CD14-positive monocyte (primary cell): ENCODE results near the gene CARNS1. TPM values are rescaled to one million over a fixed set of nuclear protein-coding genes. Genes with fewer than 3 reads are reported as not detected.

ENCODE experiments used
- DNase-seq, 3 donors: peaks; one replicate each; pipeline ENCODE4 v3.0.0-alpha.2; 2011 to 2022
- H2AFZ ChIP-seq: 2 replicates; pipeline ENCODE4 v1.6.0; 2012; ENCODE audit warnings: mild to moderate bottlenecking, low read depth, low read length, inconsistent platforms; ENCODE audit not compliant: insufficient read depth, poor library complexity, severe bottlenecking
- H3K27ac ChIP-seq, 2 donors: 1 replicate in 1 of 2; 2 replicates in 1 of 2; pipeline ENCODE4 v1.5.1; 2012 to 2013; ENCODE audit warnings: low read length in 2 of 2, control low read depth in 1 of 2, inconsistent platforms in 1 of 2, low read depth in 1 of 2, mild to moderate bottlenecking in 1 of 2
- H3K27me3 ChIP-seq, 2 donors: one replicate each; pipeline versions ENCODE4 v1.6.0 to v1.6.1; 2011 to 2013; ENCODE audit warnings: low read length in 2 of 2; ENCODE audit not compliant: control insufficient read depth in 2 of 2, insufficient read depth in 2 of 2
- H3K36me3 ChIP-seq, 2 donors: replicated peaks in 1 of 2; 1 replicate in 1 of 2; 2 replicates in 1 of 2; pipeline versions ENCODE4 v1.5.1 to v1.6.1; 2012 to 2013; ENCODE audit warnings: low read length in 2 of 2, control low read depth in 1 of 2, inconsistent platforms in 1 of 2, mild to moderate bottlenecking in 1 of 2; ENCODE audit not compliant: insufficient read depth in 2 of 2, control insufficient read depth in 1 of 2
- H3K4me1 ChIP-seq, 2 donors: 1 replicate in 1 of 2; 2 replicates in 1 of 2; pipeline versions ENCODE4 v1.5.1 to v1.6.1; 2012 to 2013; ENCODE audit warnings: low read length in 2 of 2, control low read depth in 1 of 2, inconsistent platforms in 1 of 2, mild to moderate bottlenecking in 1 of 2, moderate library complexity in 1 of 2; ENCODE audit not compliant: insufficient read depth in 2 of 2, control insufficient read depth in 1 of 2
- H3K4me2 ChIP-seq: replicated peaks from 2 replicates; pipeline ENCODE3; 2012; ENCODE audit warnings: low read length, moderate library complexity, mild to moderate bottlenecking; ENCODE audit not compliant: poor library complexity, severe bottlenecking; ENCODE audit errors: extremely low read depth
- H3K4me3 ChIP-seq, 3 experiments: fragments of 200-600 bp in 1 of 3; sonication (generic) in 1 of 3; replicated peaks in 1 of 3; 1 replicate in 2 of 3; 2 replicates in 1 of 3; pipeline ENCODE4 v1.5.1; 2011 to 2013; ENCODE audit warnings: low read length in 3 of 3, mild to moderate bottlenecking in 3 of 3, control low read depth in 2 of 3, low read depth in 2 of 3, inconsistent platforms in 1 of 3, moderate library complexity in 1 of 3
- H3K79me2 ChIP-seq: 2 replicates; pipeline ENCODE4 v1.6.0; 2012; ENCODE audit warnings: mild to moderate bottlenecking, control low read depth, inconsistent platforms, low read length, moderate library complexity; ENCODE audit not compliant: insufficient read depth
- H3K9ac ChIP-seq: 2 replicates; pipeline ENCODE4 v1.6.0; 2017; ENCODE audit warnings: low read length, mild to moderate bottlenecking; ENCODE audit not compliant: insufficient read depth, poor library complexity, severe bottlenecking
- H3K9me3 ChIP-seq, 2 donors: replicated peaks in 1 of 2; 1 replicate in 1 of 2; 2 replicates in 1 of 2; pipeline versions ENCODE4 v1.5.1 to v1.6.1; 2012 to 2013; ENCODE audit warnings: low read length in 2 of 2, control low read depth in 1 of 2; ENCODE audit not compliant: control insufficient read depth in 1 of 2, insufficient read depth in 1 of 2
- H4K20me1 ChIP-seq: 2 replicates; pipeline ENCODE4 v1.6.0; 2012; ENCODE audit warnings: mild to moderate bottlenecking, low read length, control low read depth, moderate library complexity; ENCODE audit not compliant: insufficient read depth
- H3K27ac Mint-ChIP-seq, 7 donors: one replicate each; pipeline ENCODE4 v1.8.0; 2020; ENCODE audit warnings: mild to moderate bottlenecking in 7 of 7, mixed read lengths in 7 of 7, moderate library complexity in 6 of 7, inconsistent platforms in 2 of 7
- H3K27me3 Mint-ChIP-seq, 3 donors: one replicate each; pipeline ENCODE4 v1.8.0; 2021 to 2022; ENCODE audit warnings: low read depth in 3 of 3, mild to moderate bottlenecking in 3 of 3, mixed read lengths in 3 of 3, moderate library complexity in 3 of 3, inconsistent platforms in 1 of 3
- H3K36me3 Mint-ChIP-seq, 2 donors: one replicate each; pipeline ENCODE4 v1.8.0; 2020; ENCODE audit warnings: mixed read lengths in 2 of 2, inconsistent platforms in 1 of 2, mild to moderate bottlenecking in 1 of 2
- H3K4me1 Mint-ChIP-seq: one replicate; pipeline ENCODE4 v1.8.0; 2020; ENCODE audit warnings: mild to moderate bottlenecking, mixed read lengths
- H3K4me3 Mint-ChIP-seq, 2 donors: one replicate each; pipeline ENCODE4 v1.8.0; 2020; ENCODE audit warnings: mild to moderate bottlenecking in 2 of 2, mixed read lengths in 2 of 2, moderate library complexity in 1 of 2
- H3K9me3 Mint-ChIP-seq, 7 donors: one replicate each; pipeline ENCODE4 v1.8.0; 2020 to 2022; ENCODE audit warnings: mixed read lengths in 7 of 7, mild to moderate bottlenecking in 6 of 7, moderate library complexity in 6 of 7, inconsistent platforms in 2 of 7
- WGBS: methylation state at CpG from one replicate; pipeline ENCODE4 v1.1.5; 2013; ENCODE audit warnings: missing lambda C conversion rate; ENCODE audit not compliant: insufficient coverage; 5-methylcytosine and 5-hydroxymethylcytosine counted together
- intact Hi-C, 2 donors: fragments of 100-400 bp; cut with micrococcal nuclease; formaldehyde crosslinking; loops; one replicate each; pipeline versions ENCODE4 v1.15.0 to v1.15.1; 2023
- polyA plus RNA-seq, 3 donors: library from polyadenylated mRNA; depleted of rRNA in 1 of 3; unstranded in 2 of 3; stranded (reverse) in 1 of 3; fragments of 300-500 nt in 2 of 3; fragments of >200 nt in 1 of 3; fragmentation: Illumina TruSeq in 2 of 3; gene quantifications; 1 replicate in 2 of 3; 2 replicates in 1 of 3; pipeline ENCODE4 v1.2.3, GENCODE V29; 2012 to 2021
- TF ChIP-seq, protein P1 (sequence below): fragments of 200-600 bp; IDR thresholded peaks from one replicate; pipeline ENCODE4 v1.8.0; 2022; ENCODE audit warnings: antibody characterized with exemption, mild to moderate bottlenecking

Gene CARNS1
- polyA plus RNA-seq, 3 donors = 0.09 TPM; not detected in 2

DNA sequence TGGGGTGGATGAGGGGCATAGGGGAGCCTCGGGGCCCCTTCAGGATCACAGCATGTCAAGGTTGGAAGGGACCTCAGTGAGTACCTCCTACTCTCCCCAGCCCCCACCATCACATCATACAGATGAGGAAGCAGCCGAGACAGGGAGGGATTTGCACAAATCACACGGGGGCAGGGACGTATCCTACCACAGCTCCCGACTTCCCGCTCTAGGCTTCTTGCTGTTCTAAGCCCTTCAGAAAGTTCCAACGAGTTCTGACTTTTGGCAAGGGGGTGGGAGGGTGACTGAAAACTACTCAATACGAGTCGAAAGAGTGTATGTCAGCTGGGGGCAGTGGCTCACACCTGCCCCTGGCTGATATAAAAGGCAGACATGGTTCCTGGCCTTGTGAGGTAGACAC lies 28.4 kb upstream of the CARNS1 start:
- intact Hi-C loops = no loop called here
- no peaks in the 10 kb centered on the region for H3K27me3 ChIP-seq
- H3K36me3 ChIP-seq = no peaks in the 10 kb centered on the region
- H3K79me2 ChIP-seq = peaks cover 24% of the 10 kb centered on the region
- DNase-seq = no peak
- peaks cover 6% of the 10 kb centered on the region for H4K20me1 ChIP-seq
- Mint-ChIP-seq H3K9me3 (peaks cover 0 to 1% (median 0%) of the 10 kb centered on the region in 7 donors), H3K27me3 (peaks cover 0 to 5% (median 1%) of the 10 kb centered on the region in 3 donors), H3K36me3 (no peaks in the 10 kb centered on the region), H3K27ac (peak overlapping the region in 1 of 7 donors; percentile 62), H3K4me1 (peaks cover 32% of the 10 kb centered on the region), H3K4me3 (peak overlapping the region in 1 of 2 donors; percentile 36)
- no peak overlapping the region for H2AFZ ChIP-seq
- no peak overlapping the region for H3K4me3 ChIP-seq
- WGBS = 0% methylated on average over 1 of the region's 9 CpGs
- H3K4me1 ChIP-seq = peaks cover 23 to 30% of the 10 kb centered on the region in 2 donors
- H3K9me3 ChIP-seq = no peaks in the 10 kb centered on the region
- no peak overlapping the region for H3K9ac ChIP-seq
- H3K4me2 ChIP-seq = no peak overlapping the region
- H3K27ac ChIP-seq = no peak overlapping the region
- TF ChIP-seq, protein P1, sequence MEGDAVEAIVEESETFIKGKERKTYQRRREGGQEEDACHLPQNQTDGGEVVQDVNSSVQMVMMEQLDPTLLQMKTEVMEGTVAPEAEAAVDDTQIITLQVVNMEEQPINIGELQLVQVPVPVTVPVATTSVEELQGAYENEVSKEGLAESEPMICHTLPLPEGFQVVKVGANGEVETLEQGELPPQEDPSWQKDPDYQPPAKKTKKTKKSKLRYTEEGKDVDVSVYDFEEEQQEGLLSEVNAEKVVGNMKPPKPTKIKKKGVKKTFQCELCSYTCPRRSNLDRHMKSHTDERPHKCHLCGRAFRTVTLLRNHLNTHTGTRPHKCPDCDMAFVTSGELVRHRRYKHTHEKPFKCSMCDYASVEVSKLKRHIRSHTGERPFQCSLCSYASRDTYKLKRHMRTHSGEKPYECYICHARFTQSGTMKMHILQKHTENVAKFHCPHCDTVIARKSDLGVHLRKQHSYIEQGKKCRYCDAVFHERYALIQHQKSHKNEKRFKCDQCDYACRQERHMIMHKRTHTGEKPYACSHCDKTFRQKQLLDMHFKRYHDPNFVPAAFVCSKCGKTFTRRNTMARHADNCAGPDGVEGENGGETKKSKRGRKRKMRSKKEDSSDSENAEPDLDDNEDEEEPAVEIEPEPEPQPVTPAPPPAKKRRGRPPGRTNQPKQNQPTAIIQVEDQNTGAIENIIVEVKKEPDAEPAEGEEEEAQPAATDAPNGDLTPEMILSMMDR = no peak

DNA sequence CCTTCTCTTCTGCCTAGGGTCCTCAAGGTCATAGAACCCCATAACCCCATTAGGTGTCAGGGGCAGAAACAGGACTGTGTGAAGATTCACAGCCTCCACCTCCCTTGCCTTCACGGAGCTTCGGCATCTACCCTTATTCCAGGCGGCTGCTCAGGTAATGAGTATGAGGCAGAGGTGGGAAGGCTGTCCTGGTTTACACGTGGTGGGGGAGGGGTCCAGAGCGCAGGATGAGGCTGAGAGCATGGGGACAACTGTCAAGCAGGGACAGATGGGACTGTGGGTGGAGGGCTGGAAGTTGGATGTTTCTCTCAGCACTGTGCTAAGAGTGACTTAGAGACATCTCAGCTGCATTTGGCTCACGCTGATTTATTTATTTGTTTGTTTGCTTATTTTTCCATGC lies 28.0 kb upstream of the CARNS1 start:
- no peaks in the 10 kb centered on the region for H3K36me3 Mint-ChIP-seq
- H3K4me2 ChIP-seq = no peak overlapping the region
- TF ChIP-seq, protein P1 = no peak
- no peak overlapping the region for H3K4me3 ChIP-seq
- H3K36me3 ChIP-seq = no peaks in the 10 kb centered on the region
- H3K4me1 ChIP-seq = peaks cover 23 to 30% of the 10 kb centered on the region in 2 donors
- peaks cover 10% of the 10 kb centered on the region for H4K20me1 ChIP-seq
- no peaks in the 10 kb centered on the region for H3K9me3 ChIP-seq
- H3K4me1 Mint-ChIP-seq = peaks cover 32% of the 10 kb centered on the region
- whole genome bisulfite sequencing = no CpG with 5 or more reads among the region's 6 CpGs
- no peak for DNase-seq
- H3K9ac ChIP-seq = no peak overlapping the region
- peaks cover 0 to 5% (median 1%) of the 10 kb centered on the region in 3 donors for H3K27me3 Mint-ChIP-seq
- H3K4me3 Mint-ChIP-seq = no peak overlapping the region
- peaks cover 0 to 1% (median 0%) of the 10 kb centered on the region in 7 donors for H3K9me3 Mint-ChIP-seq
- H3K79me2 ChIP-seq = peaks cover 28% of the 10 kb centered on the region
- H3K27me3 ChIP-seq = no peaks in the 10 kb centered on the region
- H3K27ac ChIP-seq = no peak overlapping the region
- H3K27ac Mint-ChIP-seq = peak overlapping the region in 1 of 7 donors; percentile 43
- no peak overlapping the region for H2AFZ ChIP-seq
- intact Hi-C loops = no loop called here
